Osteocyte (in vitro differentiated cells): ENCODE results near the gene ZNF792. TPM values are rescaled to one million over a fixed set of nuclear protein-coding genes. Genes with fewer than 3 reads are reported as not detected.
"Not testable (repeated sequence)": the region's sequence is repeated elsewhere in the genome, so short reads cannot be mapped to it uniquely, and the experiment has no call there.

Experiments
- DNase-seq: peaks from one replicate; pipeline ENCODE4 v3.0.0; 2021; ENCODE audit warnings: mixed read lengths; ENCODE audit not compliant: unreplicated experiment; ENCODE audit errors: extremely low spot score
- H3K27ac Mint-ChIP-seq: one replicate; pipeline ENCODE4 v1.8.0; 2021; ENCODE audit warnings: mild to moderate bottlenecking, mixed read lengths; ENCODE audit not compliant: unreplicated experiment
- H3K27me3 Mint-ChIP-seq: one replicate; pipeline ENCODE4 v1.8.0; 2021; ENCODE audit warnings: mixed read lengths; ENCODE audit not compliant: unreplicated experiment
- H3K36me3 Mint-ChIP-seq: one replicate; pipeline ENCODE4 v1.8.0; 2021; ENCODE audit warnings: mixed read lengths; ENCODE audit not compliant: unreplicated experiment
- H3K4me1 Mint-ChIP-seq: one replicate; pipeline ENCODE4 v1.8.0; 2021; ENCODE audit warnings: mixed read lengths; ENCODE audit not compliant: unreplicated experiment
- H3K4me3 Mint-ChIP-seq: one replicate; pipeline ENCODE4 v1.8.0; 2021; ENCODE audit warnings: mild to moderate bottlenecking, moderate library complexity, mixed read lengths; ENCODE audit not compliant: unreplicated experiment
- H3K9me3 Mint-ChIP-seq: one replicate; pipeline ENCODE4 v1.8.0; 2021; ENCODE audit warnings: mixed read lengths; ENCODE audit not compliant: unreplicated experiment
- CTCF ChIP-seq: fragments of 200-600 bp; sonication (generic); IDR thresholded peaks from 2 replicates; pipeline ENCODE4 v1.5.0; 2021; ENCODE audit warnings: antibody characterized with exemption, mild to moderate bottlenecking, moderate library complexity
- total RNA-seq: library from RNA; stranded (reverse); gene quantifications from 2 replicates; pipeline ENCODE4 v1.2.1, GENCODE V29; 2021

Gene ZNF792
- total RNA-seq, 1 donor from 2014 or later, result 3.0 TPM

GRCh38 chr19:34995551-34995950 lies 31.5 kb upstream of the ZNF792 start:
- no peaks in the 10 kb centered on the region for H3K36me3 Mint-ChIP-seq

GRCh38 chr19:34994643-34995541 lies 30.9 kb upstream of the ZNF792 start:
- Mint-ChIP-seq H3K9me3 (no peaks in the 10 kb centered on the region), H3K4me3 (no peak overlapping the region)
- no peak for DNase-seq

More at GRCh38 chr19:34995551-34995950, 31.5 kb upstream of the ZNF792 start:
- TF ChIP-seq CTCF, result no peak
- peaks cover 28% of the 10 kb centered on the region for H3K4me1 Mint-ChIP-seq
- H3K9me3 Mint-ChIP-seq, result no peaks in the 10 kb centered on the region
- no peaks in the 10 kb centered on the region for H3K27me3 Mint-ChIP-seq
- no peak overlapping the region for H3K27ac Mint-ChIP-seq
- H3K4me3 Mint-ChIP-seq, result no peak overlapping the region
- no peak for DNase-seq

GRCh38 chr19:34994286-34994642 lies 30.2 kb upstream of the ZNF792 start:
- no peak for TF ChIP-seq CTCF
- H3K36me3 Mint-ChIP-seq, result no peaks in the 10 kb centered on the region
- H3K27me3 Mint-ChIP-seq, result no peaks in the 10 kb centered on the region
- no peaks in the 10 kb centered on the region for H3K9me3 Mint-ChIP-seq
- no peak for DNase-seq
- H3K27ac Mint-ChIP-seq, result no peak overlapping the region
- H3K4me1 Mint-ChIP-seq, result peaks cover 25% of the 10 kb centered on the region
- no peak overlapping the region for H3K4me3 Mint-ChIP-seq

More at GRCh38 chr19:34994643-34995541, 30.9 kb upstream of the ZNF792 start:
- no peak for TF ChIP-seq CTCF
- peaks cover 28% of the 10 kb centered on the region for H3K4me1 Mint-ChIP-seq
- H3K36me3 Mint-ChIP-seq, result no peaks in the 10 kb centered on the region
- H3K27ac Mint-ChIP-seq, result no peak overlapping the region
- no peaks in the 10 kb centered on the region for H3K27me3 Mint-ChIP-seq

GRCh38 chr19:34992582-34992981 lies 28.6 kb upstream of the ZNF792 start:
- not testable (repeated sequence) for H3K27ac Mint-ChIP-seq, H3K9me3 Mint-ChIP-seq, H3K27me3 Mint-ChIP-seq, H3K4me3 Mint-ChIP-seq, H3K36me3 Mint-ChIP-seq, DNase-seq
- H3K4me1 Mint-ChIP-seq, result peaks cover 13% of the 10 kb centered on the region

GRCh38 chr19:34991542-34992333 lies 27.7 kb upstream of the ZNF792 start:
- no peak for TF ChIP-seq CTCF
- Mint-ChIP-seq H3K27ac (no peak overlapping the region), H3K36me3 (no peaks in the 10 kb centered on the region), H3K4me3 (no peak overlapping the region), H3K9me3 (no peaks in the 10 kb centered on the region), H3K27me3 (peaks cover 4% of the 10 kb centered on the region), H3K4me1 (peaks cover 4% of the 10 kb centered on the region)
- no peak for DNase-seq
